Urothelium cell line (cell line): ENCODE results near the gene ZNF605.
"Not testable (repeated sequence)": the region's sequence is repeated elsewhere in the genome, so short reads cannot be mapped to it uniquely, and the experiment has no call there.

Experiments
- DNase-seq: peaks from one replicate; pipeline ENCODE4 v3.0.0; 2011; ENCODE audit warnings: low spot score, mixed read lengths
- FAIRE-seq: peaks from 2 replicates; lab custom pipeline; 2011; peaks lifted over from hg19 to GRCh38; lab: Jason Lieb, UNC

The ZNF605 gene

GRCh38 chr12:132956011-132956788, at the start of gene ZNF605:
Gene ZNF605, minus strand, starts transcription at chr12:132956306. Its CDS starts 10,671 bp downstream, at chr12:132945635.
- DNase-seq (peak; percentile 94), FAIRE-seq (no peak)

DNA sequence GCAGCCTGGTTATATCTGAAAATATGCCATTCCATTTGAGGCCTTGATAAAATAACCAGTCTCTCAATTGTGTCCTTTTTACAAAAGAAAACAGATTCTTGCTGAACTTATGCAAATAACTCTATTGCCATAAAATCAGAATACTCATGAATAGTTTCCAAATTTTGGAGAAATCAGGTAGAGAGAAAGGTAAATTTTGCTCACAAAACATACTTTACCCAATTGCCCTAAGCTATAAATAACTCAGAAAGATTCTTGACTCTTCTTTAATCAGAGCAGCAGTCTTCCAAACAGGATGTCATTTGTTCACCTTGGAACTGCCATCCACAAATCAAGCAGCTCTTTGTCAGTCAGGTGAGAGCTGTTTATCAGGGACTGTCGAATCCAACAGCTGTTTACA, 42.6 kb upstream of the ZNF605 start:
- FAIRE-seq (no peak), DNase-seq (no peak)

DNA sequence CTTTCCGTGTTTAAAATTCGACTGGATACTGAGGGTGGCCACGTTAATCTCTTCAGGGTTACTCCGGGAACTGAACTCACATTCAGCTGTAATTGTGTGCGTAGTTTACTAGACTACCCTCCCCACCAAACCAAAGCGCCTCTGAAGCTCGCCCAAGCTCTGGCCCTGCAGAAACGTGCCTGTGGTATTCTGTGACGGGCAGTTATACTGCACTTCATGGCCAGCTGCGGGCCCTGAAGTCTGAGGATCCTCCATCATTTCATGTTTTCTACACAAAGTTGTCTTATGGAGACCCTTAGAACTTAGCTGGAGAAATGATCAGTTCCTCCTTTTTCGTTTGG, 30.7 kb upstream of the ZNF605 start:
- FAIRE-seq: no peak
- DNase-seq: no peak

DNA sequence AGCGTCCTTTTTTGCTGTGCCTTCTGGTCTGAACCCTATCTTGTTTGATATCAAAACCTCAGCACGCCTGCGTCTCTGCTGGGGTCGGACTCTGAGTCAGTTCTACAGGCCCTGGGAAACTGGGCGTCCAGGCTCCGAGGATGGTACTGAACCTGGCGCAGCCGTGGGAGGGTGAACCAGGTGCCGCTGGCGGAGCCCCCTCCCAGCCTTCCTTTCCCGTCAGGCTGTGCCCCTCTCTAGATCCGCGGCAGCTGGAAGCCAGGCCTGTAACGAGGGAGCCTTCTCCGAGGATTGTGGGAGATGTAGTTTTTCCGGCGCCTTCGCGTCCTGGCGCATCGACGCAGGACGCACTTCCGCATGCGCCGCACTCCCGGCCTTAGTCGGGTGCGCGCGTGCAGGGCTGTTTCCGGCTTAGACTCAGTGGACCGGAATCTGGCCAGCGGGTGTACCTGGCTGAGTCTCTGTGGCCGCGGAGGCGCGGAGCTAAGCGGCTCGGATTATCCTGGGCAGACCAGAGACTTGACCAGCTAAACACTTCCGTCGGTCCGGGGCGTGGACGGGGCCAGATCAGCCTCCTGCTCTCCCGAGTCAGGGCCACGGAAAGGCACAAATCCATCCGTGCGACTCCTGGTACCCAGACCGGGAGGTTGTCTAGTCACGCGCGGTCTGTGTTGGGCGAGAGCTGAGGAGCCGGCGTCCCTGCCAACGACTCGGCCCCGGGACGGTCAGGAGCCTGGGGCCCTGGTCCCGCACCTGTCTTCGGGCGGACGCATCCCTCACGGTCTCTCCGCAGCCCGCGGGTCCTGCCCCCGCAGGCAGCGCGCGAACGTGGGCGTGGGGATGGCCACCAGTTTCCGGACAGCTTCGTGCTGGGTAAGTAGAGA, 30.1 kb upstream of the ZNF605 start, which contains the start of gene ZNF26:
ZNF26 (plus strand) TSS at position 367 of the 884 bp plus-strand sequence; CDS start at position 841, 474 bp downstream.
- DNase-seq (peak; percentile 95), FAIRE-seq (peak; percentile 83)

GRCh38 chr12:132976870-132977269, 20.8 kb upstream of the ZNF605 start:
- not testable (repeated sequence) for FAIRE-seq, DNase-seq

- FAIRE-seq (no peak), DNase-seq (no peak)
Observed at GRCh38 chr12:132972374-132972773, 16.3 kb upstream of the ZNF605 start.

DNA sequence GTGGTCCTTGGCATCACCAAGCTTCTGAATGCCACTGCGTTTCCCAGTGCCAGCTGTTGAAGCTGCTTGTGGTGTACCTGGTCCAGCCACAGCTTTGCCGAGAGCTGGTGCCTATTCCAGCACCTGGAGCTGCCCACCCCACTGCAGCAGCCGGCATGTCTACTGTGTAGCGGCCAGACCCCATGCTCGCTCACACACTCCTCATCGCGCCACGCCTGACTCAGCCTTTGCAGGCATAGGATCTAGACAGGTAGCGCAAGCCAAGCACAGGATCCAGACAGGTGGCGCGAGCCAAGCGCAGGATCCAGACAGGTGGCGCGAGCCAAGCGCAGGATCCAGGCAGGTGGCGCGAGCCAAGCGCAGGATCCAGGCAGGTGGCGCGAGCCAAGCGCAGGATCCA, 11.6 kb upstream of the ZNF605 start:
- FAIRE-seq (no peak), DNase-seq (no peak)

DNA sequence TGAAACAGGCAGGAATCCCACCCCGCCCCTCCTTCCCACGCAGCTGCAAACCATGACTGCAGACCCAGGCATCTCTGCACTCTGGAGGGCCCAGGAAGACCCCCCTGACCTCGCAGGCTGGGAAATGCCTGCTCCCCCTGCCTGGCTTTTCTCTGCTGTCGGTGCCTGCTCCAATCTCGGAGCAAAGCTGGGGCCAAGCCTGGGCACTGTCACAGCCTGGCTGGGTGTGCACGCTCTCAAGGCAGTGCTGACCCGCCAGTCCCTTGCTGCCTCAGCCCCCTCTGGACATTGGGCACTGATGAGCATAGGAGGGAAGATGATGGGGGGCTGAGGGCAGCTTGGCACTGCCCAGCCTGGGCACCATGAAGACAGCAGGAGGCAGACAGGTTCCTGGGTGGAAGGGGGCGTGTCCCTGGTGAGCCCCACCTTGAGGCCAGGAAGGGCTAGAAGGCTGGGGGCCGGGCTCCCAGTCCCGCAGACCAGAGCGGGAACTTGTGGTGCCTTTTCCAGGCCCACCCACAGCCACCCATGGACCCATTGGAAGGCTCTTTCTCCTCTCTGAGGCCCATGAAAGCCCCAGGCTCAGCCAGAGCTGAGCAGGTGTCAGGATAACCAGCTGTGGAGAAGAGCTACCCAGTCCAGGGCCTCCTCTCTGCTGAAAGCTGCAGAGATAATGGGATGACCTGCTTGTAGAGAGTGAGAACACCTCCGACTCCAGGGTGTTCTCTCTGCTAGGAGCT, 10.7 kb upstream of the ZNF605 start:
- DNase-seq (no peak), FAIRE-seq (no peak)

- FAIRE-seq (no peak), DNase-seq (no peak)
Observed at GRCh38 chr12:132965796-132966195, 9.7 kb upstream of the ZNF605 start.

DNA sequence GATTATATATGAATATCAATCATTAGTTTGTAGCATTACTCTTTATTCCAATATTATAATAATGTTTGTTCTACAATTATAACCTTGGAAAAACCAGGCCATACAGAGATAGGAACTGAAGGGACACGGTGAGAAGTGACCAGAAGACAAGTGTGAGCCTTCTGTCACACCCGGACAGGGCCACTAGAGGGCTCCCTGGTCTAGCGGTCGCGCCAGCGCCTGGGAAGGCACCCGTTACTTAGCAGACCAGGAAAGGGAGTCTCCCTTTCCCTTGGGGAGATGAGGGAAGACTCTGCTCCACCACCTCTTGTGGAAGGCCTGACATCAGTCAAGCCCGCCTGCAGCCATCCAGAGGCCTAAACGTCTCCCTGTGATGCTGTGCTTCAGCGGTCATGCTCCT, 7.8 kb upstream of the ZNF605 start:
- not testable (repeated sequence) for DNase-seq, FAIRE-seq

DNA sequence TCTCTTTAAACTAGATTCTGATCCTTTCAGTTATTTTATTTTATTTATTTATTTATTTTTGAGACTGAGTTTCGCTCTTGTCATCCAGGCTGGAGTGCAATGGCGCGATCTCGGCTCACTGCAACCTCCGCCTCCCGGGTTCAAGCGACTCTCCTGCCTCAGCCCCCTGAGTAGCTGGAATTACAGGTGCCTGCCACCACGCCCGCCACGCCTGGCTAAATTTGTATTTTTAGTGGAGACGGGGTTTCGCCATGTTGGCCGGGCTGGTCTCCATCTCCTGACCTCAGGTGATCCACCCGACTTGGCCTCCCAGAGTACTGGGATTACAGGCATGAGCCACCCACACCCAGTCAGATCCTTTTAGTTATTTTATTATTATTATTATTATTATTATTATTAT, 5.7 kb upstream of the ZNF605 start:
- DNase-seq, FAIRE-seq: not testable (repeated sequence)

- no peak for FAIRE-seq
- peak; percentile 38 for DNase-seq
Observed at GRCh38 chr12:132955094-132956010, 754 bp downstream of the ZNF605 start.

- DNase-seq: peak; percentile 10
- FAIRE-seq: no peak
Observed at GRCh38 chr12:132954471-132955048, 1.5 kb downstream of the ZNF605 start.

GRCh38 chr12:132953771-132954170, 2.3 kb downstream of the ZNF605 start:
- no peak for FAIRE-seq
- DNase-seq: no peak

GRCh38 chr12:132953163-132953425, 3.0 kb downstream of the ZNF605 start:
- FAIRE-seq (no peak), DNase-seq (no peak)

- FAIRE-seq (no peak), DNase-seq (no peak)
Observed at GRCh38 chr12:132952371-132953162, 3.5 kb downstream of the ZNF605 start.

GRCh38 chr12:132951649-132952048, 4.5 kb downstream of the ZNF605 start:
- FAIRE-seq (peak; percentile 99), DNase-seq (no peak)

DNA sequence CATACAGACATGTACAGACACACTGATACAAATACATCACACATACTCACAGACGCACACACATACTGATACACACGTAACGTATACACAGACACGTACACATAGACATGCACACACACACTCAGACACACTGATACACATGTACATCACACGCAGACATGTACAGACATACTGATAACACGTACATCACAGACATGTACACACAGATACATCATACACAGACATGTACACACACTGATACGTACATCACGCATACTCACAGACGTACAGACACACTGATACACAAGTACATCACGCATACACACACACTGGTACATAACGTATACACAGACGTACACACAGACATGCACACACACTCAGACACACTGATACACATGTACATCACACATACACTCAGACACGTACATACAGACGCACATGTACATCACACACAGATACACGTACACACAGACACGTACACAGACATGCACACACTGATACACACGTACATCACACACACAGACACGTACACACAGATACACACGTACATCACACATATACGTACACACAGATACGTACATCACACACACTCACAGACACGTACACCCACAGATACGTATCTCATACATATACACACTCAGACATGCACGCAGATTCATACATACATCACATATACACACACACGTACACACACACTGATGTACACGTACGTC, 5.1 kb downstream of the ZNF605 start:
- DNase-seq (no peak), FAIRE-seq (no peak)
